Tibial nerve (tissue), 3 donors: Measurements from ENCODE around the gene SEMA3B.

Source experiments
- POLR2A ChIP-seq, 2 donors: fragments of 450-650 bp; IDR thresholded peaks; one replicate each; pipeline ENCODE4 v1.6.1; 2017; ENCODE audit warnings: antibody characterized with exemption in 2 of 2, mild to moderate bottlenecking in 2 of 2, moderate library complexity in 2 of 2
- TF ChIP-seq, protein P1 (sequence below), 5 experiments: fragments of 200-600 bp in 3 of 5; fragments of 450-650 bp in 2 of 5; sonication (generic) in 3 of 5; IDR thresholded peaks; one replicate each; pipeline ENCODE4 v1.5.1; 2016 to 2019; ENCODE audit warnings: antibody characterized with exemption in 5 of 5, mild to moderate bottlenecking in 3 of 5, moderate library complexity in 2 of 5

GRCh38 chr3:50304601-50305000, 35.7 kb downstream of the SEMA3B start:
- TF ChIP-seq, protein P1, sequence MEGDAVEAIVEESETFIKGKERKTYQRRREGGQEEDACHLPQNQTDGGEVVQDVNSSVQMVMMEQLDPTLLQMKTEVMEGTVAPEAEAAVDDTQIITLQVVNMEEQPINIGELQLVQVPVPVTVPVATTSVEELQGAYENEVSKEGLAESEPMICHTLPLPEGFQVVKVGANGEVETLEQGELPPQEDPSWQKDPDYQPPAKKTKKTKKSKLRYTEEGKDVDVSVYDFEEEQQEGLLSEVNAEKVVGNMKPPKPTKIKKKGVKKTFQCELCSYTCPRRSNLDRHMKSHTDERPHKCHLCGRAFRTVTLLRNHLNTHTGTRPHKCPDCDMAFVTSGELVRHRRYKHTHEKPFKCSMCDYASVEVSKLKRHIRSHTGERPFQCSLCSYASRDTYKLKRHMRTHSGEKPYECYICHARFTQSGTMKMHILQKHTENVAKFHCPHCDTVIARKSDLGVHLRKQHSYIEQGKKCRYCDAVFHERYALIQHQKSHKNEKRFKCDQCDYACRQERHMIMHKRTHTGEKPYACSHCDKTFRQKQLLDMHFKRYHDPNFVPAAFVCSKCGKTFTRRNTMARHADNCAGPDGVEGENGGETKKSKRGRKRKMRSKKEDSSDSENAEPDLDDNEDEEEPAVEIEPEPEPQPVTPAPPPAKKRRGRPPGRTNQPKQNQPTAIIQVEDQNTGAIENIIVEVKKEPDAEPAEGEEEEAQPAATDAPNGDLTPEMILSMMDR (IDR thresholded peaks at IDR 0.05), result no peak
- no peak for TF ChIP-seq POLR2A (IDR thresholded peaks at IDR 0.05)
